GM12891 (cell line): Measurements from ENCODE around the gene MRPL54.
A peak's percentile ranks its signal among the peaks of the same experiment; 100 is the strongest.

ENCODE experiments used
- DNase-seq: peaks from one replicate; pipeline ENCODE4 v3.0.0; 2011; ENCODE audit warnings: low spot score; ENCODE audit not compliant: insufficient read length
- FAIRE-seq: peaks from 2 replicates; lab custom pipeline; 2011; peaks lifted over from hg19 to GRCh38; lab: Jason Lieb, UNC
- PAX5 ChIP-seq: IDR thresholded peaks from 2 replicates; pipeline ENCODE4 v1.6.1; 2011; ENCODE audit warnings: low read length, moderate library complexity, mild to moderate bottlenecking; ENCODE audit not compliant: insufficient read depth, severe bottlenecking
- POLR2A ChIP-seq: IDR thresholded peaks from 2 replicates; pipeline ENCODE4 v1.6.1; 2011; ENCODE audit warnings: low read depth, low read length, control low read depth
- POLR2AphosphoS5 ChIP-seq: IDR thresholded peaks from 2 replicates; pipeline ENCODE4 v1.6.1; 2011; ENCODE audit warnings: low read depth, low read length, control low read depth
- POU2F2 ChIP-seq: IDR thresholded peaks from 2 replicates; pipeline ENCODE4 v1.6.1; 2011; ENCODE audit warnings: low read depth, mild to moderate bottlenecking, control low read depth, low read length, moderate library complexity
- SPI1 ChIP-seq: IDR thresholded peaks from 2 replicates; pipeline ENCODE4 v1.6.1; 2011; ENCODE audit warnings: low read depth, low read length, control low read depth
- TAF1 ChIP-seq: IDR thresholded peaks from 2 replicates; pipeline ENCODE4 v1.6.1; 2011; ENCODE audit warnings: low read depth, low read length, control low read depth

The MRPL54 gene

DNA sequence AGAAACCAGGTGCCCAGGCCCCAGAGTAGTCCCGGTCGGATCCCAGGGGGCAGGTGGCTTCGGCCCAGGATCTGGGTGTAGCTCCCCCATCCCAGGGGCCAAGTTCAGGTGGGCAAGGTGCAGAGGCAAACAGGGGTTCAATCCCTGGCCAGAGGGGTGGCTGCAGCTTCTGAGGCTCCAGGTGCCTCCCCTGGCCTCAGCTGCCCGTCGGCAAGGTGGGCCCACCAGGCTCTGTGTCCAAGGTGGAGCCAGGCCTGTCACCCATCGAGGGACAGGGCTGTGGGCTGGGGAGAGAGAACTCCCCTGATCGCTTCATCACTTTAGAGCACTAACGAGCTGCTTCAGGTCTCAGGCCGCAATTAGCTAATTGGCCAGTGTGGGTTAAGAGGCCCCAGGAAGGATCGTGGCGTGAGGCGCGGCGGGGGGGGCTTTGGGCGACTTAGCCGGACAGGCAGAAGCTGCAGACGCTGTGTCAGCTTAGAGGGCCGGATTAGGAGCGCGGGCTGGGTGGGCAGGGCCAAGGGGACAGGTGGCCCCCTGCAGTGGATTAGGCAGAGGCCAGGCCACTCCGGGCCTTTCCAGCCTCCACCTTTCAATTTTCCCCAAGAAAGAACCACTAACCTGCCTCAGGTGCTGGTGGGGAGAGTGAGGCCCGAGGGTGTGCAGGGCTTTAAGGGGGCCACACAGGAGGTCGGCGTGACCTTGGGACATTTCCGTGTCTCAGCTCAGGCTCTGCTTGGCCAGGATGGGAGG lies 12.3 kb downstream of the MRPL54 start:
- DNase-seq (no peak), FAIRE-seq (no peak)
- TF ChIP-seq POLR2A = no peak
- TF ChIP-seq SPI1 = no peak
- no peak for TF ChIP-seq TAF1
- TF ChIP-seq POLR2AphosphoS5 = no peak
- TF ChIP-seq POU2F2 = no peak
- no peak for TF ChIP-seq PAX5

DNA sequence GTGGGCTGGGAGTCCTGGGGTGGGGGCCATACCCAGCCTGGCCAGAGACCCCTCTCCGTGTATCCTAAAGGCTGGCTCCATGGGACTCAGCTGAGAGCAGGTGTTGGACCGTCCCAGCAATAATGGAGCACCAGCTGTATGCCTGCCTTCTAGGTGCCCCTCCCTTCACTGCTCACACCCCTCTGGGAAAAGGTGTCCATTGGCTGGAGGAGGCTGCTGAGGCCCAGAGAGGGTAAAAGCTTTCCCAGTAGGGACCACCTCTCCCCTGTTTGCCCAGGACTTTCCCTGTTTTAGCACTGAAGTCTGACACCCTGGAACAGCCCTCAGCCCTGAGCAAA lies 12.9 kb downstream of the MRPL54 start:
- DNase-seq (no peak), FAIRE-seq (no peak)
- no peak for TF ChIP-seq SPI1
- TF ChIP-seq POLR2A = no peak
- no peak for TF ChIP-seq TAF1
- no peak for TF ChIP-seq POLR2AphosphoS5
- no peak for TF ChIP-seq PAX5
- no peak for TF ChIP-seq POU2F2

DNA sequence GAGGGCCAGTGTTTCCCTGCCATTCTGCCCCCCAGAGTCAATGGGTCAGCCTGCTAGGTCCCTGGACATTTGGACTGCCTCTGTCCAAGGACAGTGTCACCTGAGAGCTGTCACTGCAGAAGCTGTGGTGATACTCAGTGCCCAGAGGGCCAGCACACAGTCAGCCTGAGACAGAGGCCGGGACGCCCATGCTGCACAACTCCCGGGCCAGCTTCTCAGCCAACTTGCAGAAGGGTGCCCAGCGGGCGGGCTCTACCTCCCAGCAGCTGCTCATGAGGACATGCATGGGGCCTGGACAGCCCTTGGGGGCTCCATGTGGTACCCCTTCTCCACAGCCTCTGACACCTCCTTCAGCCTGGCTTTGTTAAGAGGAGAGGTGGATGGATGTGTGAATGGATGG lies 13.3 kb downstream of the MRPL54 start:
- FAIRE-seq (no peak), DNase-seq (no peak)
- TF ChIP-seq POLR2A = no peak
- TF ChIP-seq SPI1 = no peak
- TF ChIP-seq POU2F2 = no peak
- no peak for TF ChIP-seq TAF1
- no peak for TF ChIP-seq POLR2AphosphoS5
- no peak for TF ChIP-seq PAX5

DNA sequence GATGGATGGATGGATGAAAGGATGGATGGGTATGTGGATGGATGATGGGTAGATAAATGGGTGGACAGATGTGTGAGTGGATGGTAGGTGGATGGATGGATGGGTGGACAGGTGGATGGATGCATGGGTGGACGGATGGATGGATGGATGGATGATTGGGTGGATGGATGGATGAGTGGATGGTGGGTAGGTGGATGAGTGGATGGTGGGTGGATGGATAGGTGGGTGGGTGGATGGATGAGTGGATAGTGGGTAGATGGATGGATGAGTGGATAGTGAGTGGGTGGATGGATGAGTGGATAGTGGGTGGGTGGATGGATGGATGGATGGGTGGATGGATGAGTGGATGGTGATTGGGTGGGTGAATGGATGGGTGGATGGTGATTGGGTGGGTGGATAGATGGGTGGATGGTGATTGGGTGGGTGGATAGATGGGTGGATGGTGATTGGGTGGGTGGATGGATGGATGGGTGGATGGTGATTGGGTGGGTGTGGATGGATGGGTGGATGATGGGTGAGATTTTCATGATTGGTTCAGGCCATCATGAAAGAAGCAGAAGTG lies 14.1 kb downstream of the MRPL54 start:
- DNase-seq (no peak), FAIRE-seq (peak; percentile 26)
- TF ChIP-seq POU2F2 (no peak), SPI1 (0 out of 2 replicates have a peak, but pooled peaks have one; percentile 15), POLR2AphosphoS5 (no peak), PAX5 (no peak)

DNA sequence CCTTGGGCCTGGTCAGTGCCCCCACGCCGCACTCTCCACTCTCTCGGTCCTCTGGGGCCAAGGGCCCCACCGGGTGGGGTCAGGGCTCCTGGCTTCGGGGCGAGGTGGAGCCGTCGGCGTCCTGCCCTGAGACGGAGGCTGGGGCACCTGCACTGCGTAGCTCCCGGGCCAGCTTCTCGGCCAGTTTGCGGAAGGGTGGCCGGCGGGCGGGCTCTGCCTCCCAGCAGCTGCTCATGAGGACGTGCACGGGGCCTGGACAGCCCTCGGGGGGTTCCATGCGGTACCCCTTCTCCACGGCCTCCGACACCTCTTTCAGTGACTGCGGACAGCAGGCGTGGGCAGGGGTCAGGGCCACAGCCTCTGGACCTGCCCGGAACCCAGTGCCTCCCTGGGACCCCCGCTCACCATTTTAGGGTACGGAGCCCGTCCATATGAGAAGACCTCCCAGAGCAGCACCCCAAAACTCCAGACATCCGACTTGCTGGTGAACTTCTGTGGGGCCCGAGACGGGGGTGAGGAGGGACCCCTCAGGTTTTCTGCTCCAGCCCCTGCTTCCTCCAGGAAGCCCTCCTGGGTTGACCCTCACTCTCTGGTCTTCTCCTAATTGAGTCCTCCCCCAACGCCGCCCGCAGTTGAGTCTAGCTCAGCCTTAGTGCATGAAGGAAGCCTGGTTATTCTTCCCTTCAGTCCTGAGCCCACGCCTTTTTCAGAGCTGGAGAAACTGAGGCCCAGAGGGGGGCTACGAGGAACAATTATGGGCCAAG lies 15.8 kb downstream of the MRPL54 start:
- FAIRE-seq (no peak), DNase-seq (no peak)
- TF ChIP-seq SPI1 (no peak), PAX5 (no peak), POLR2A (no peak), POLR2AphosphoS5 (no peak), POU2F2 (no peak), TAF1 (no peak)

DNA sequence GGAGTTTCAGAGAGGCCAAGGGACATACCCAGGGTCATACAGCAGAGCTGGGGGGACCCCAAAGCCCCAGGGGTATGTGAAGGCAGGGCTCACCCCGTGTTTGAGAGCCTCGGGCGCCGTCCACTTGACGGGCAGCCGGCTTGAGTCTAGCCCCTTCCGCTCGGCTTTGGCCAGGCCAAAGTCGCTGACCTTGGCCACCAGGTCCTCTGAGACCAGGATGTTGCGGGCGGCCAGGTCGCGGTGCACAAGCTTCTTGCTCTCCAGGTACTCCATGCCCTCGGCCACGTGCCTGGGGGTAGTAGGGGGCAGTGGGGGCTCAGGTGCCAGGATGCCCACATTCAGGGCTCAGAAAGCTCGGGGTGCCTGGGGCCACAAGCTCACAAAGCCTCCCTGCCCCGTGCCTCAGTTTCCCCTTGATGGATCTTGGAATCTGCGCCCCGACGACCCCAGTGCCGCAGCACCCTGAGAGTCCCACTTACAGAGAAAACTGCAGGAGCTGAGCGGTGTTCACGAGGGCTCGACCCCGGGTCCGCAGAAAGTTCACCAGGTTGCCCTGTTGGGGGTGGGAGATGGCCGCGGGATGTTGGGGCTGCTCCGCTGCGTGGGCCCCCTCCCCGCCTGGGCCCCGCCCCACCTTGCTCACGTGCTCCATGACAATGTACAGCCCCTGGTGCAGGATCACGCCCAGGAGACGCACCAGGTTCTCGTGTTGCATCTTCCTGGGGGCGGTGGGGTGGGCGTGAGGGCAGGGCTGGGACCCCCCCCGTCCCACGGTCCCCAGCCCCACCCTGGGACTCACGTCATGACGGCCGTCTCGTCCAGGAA lies 16.6 kb downstream of the MRPL54 start:
- no peak for DNase-seq
- no peak for FAIRE-seq
- TF ChIP-seq TAF1 (no peak), POLR2AphosphoS5 (no peak), POLR2A (no peak), SPI1 (no peak), POU2F2 (no peak), PAX5 (no peak)

DNA sequence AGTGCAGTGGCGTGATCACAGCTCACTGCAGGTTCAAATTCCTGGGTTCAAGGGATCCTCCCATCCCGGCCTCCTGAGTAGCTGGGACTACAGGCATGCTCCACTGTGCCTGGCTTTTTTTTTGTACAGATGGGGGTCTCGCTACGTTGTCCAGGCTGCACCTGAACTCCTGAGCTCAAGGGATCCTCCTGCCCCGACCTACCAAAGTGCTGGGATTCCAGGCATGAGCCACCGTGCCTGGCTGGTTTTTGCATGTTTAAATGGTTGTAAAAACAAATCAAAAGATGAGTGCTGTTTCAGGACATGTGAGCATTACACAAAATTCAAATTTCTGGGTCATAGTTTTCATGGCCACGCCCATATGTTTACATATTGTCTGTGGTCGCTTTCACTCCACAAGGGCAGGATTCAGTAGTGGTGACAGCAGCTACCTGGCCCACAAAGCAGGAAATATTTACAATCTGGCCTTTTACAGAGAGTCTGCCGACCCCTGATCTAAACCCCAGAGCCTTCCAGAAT lies 18.4 kb downstream of the MRPL54 start:
- FAIRE-seq = no peak
- no peak for DNase-seq
- no peak for TF ChIP-seq PAX5
- TF ChIP-seq SPI1 = no peak
- TF ChIP-seq POU2F2 = no peak
- no peak for TF ChIP-seq POLR2A
- no peak for TF ChIP-seq TAF1
- TF ChIP-seq POLR2AphosphoS5 = no peak

DNA sequence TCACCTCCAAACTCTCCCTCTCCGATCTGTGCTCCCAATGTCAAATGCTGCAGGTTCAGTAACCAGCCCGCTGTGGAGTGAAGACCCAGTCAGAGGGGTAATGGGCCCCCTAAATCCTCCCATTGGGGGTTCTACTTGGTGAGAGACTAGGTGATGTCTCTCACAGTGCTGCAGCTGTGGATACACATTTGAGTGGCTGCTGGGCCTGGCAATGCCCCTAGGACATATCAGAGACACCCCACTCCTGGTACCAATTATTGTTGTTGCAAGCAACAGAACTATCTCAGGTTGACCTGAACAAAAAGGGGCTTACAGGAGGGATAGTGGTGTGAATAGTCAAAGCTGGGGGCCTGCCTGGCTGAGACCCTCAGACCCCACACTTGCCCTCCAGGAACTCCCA lies 19.1 kb downstream of the MRPL54 start:
- DNase-seq (no peak), FAIRE-seq (no peak)
- TF ChIP-seq POU2F2 (no peak), TAF1 (no peak), SPI1 (no peak), POLR2AphosphoS5 (no peak), PAX5 (no peak), POLR2A (no peak)
